SKM-1 (cell line): ENCODE results near the gene PCDHGA10.
"Not testable (repeated sequence)": the region's sequence is repeated elsewhere in the genome, so short reads cannot be mapped to it uniquely, and the experiment has no call there.

Source experiments
- DNase-seq: peaks from one replicate; lab custom pipeline; 2025; ENCODE audit not compliant: unreplicated experiment; lab: John Stamatoyannopoulos, UW

The PCDHGA10 gene

DNA sequence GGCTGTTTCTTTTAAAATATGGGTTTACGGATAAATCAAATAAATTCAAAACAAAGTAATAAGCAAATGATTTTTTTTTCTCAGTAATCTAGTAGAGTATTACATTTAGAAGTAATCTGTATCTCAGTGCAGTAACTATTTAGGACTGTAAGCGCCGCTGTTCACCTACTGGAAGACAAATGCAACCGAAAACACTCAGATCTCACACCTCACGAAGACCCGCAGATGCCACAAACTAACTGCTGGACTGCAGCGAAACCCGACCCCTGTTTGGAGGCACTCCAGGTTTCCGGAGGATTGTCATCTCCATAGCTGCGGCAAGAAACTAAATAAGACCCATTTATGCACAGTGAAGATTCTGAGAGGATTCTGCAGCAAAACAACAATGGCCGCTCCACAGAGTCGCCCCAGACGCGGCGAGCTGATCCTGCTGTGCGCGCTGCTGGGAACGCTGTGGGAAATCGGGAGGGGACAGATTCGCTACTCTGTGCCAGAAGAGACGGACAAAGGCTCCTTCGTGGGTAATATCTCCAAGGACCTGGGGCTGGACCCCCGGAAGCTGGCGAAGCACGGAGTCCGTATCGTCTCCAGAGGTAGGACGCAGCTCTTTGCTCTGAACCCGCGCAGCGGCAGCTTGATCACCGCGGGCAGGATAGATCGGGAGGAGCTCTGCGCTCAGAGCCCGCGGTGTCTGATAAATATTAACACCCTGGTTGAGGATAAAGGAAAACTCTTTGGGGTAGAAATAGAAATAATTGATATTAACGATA, 20.2 kb upstream of the PCDHGA10 start, which contains the start of gene PCDHGA8:
Gene PCDHGA8, plus strand, starts transcription at position 205 of the 770 bp plus-strand sequence. Its CDS starts 181 bp downstream, at position 386.
- DNase-seq = no peak

DNA sequence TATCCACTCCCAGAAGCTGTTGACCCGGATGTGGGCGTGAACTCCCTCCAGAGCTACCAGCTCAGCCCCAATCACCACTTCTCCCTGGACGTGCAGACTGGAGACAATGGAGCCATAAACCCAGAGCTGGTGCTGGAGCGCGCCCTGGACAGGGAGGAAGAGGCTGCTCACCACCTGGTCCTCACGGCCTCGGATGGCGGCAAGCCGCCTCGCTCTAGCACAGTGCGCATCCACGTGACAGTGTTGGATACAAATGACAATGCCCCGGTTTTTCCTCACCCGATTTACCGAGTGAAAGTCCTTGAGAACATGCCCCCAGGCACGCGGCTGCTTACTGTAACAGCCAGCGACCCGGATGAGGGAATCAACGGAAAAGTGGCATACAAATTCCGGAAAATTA, 19.5 kb upstream of the PCDHGA10 start:
- DNase-seq = no peak

DNA sequence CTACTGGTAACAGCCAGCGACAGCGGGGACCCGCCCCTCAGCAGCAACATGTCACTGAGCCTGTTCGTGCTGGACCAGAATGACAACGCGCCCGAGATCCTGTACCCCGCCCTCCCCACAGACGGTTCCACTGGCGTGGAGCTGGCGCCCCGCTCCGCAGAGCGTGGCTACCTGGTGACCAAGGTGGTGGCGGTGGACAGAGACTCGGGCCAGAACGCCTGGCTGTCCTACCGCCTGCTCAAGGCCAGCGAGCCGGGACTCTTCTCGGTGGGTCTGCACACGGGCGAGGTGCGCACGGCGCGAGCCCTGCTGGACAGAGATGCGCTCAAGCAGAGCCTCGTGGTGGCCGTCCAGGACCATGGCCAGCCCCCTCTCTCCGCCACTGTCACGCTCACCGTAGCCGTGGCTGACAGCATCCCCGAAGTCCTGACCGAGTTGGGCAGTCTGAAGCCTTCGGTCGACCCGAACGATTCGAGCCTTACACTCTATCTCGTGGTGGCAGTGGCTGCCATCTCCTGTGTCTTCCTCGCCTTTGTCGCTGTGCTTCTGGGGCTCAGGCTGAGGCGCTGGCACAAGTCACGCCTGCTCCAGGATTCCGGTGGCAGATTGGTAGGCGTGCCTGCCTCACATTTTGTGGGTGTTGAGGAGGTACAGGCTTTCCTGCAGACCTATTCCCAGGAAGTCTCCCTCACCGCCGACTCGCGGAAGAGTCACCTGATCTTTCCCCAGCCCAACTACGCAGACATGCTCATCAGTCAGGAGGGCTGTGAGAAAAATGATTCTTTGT, 18.2 kb upstream of the PCDHGA10 start:
- DNase-seq = not testable (repeated sequence)

DNA sequence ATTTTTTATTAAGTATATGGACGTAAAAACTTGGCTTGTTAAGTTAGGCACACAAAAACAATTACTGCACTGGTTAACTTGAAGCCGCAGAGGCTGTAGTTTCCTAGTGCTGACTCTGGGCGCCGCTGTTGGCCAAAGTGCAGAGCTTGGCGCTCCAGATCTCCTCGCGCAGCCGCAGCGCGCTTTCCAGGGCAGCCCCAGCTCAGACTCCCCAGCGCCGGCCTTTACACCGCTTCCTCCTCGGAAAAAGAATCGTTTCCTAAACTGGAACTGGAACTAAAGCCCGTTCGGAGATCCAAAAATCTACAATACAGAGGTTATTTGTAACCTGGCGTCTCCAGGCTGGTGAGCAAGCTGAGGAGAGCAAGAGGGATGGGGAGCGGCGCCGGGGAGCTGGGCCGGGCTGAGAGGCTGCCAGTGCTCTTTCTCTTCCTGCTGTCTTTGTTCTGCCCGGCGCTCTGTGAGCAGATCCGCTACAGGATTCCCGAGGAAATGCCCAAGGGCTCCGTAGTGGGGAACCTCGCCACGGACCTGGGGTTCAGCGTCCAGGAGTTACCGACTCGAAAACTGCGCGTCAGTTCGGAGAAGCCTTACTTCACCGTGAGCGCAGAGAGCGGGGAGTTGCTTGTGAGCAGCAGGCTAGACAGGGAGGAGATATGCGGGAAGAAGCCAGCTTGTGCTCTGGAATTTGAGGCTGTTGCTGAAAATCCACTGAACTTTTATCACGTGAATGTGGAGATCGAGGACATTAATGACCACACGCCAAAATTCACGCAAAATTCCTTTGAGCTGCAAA, 14.8 kb upstream of the PCDHGA10 start, which contains the start of gene PCDHGB5:
Gene PCDHGB5, plus strand, starts transcription at position 192 of the 796 bp plus-strand sequence. Its CDS starts 181 bp downstream, at position 373.
- DNase-seq = not testable (repeated sequence)

DNA sequence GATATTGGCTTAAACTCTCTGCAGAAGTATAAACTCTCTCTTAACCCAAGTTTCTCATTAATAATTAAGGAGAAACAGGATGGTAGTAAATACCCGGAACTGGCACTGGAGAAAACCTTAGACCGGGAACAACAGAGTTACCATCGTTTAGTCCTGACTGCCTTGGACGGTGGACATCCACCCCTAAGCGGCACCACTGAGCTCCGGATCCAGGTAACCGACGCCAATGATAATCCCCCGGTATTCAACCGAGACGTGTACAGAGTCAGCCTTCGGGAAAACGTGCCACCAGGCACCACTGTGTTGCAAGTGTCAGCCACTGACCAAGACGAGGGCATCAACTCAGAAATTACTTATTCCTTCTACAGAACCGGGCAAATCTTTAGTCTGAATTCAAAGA, 14.2 kb upstream of the PCDHGA10 start:
- DNase-seq = no peak

DNA sequence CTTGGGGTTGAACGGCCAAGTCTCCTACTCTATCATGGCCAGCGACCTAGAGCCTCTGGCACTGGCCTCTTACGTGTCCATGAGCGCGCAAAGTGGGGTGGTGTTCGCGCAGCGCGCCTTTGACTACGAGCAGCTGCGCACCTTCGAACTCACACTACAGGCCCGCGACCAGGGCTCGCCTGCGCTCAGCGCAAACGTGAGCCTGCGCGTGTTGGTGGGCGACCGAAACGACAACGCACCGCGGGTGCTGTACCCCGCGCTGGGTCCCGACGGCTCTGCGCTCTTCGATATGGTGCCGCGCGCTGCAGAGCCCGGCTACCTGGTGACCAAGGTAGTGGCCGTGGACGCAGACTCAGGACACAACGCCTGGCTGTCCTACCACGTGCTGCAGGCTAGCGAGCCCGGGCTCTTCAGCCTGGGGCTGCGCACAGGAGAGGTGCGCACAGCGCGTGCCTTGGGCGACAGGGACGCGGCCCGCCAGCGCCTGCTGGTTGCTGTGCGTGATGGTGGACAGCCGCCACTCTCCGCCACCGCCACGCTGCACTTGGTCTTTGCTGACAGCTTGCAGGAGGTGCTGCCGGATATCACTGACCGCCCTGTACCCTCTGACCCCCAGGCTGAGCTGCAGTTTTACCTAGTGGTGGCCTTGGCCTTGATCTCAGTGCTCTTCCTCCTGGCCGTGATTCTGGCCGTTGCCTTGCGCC, 13.1 kb upstream of the PCDHGA10 start:
- no peak for DNase-seq

DNA sequence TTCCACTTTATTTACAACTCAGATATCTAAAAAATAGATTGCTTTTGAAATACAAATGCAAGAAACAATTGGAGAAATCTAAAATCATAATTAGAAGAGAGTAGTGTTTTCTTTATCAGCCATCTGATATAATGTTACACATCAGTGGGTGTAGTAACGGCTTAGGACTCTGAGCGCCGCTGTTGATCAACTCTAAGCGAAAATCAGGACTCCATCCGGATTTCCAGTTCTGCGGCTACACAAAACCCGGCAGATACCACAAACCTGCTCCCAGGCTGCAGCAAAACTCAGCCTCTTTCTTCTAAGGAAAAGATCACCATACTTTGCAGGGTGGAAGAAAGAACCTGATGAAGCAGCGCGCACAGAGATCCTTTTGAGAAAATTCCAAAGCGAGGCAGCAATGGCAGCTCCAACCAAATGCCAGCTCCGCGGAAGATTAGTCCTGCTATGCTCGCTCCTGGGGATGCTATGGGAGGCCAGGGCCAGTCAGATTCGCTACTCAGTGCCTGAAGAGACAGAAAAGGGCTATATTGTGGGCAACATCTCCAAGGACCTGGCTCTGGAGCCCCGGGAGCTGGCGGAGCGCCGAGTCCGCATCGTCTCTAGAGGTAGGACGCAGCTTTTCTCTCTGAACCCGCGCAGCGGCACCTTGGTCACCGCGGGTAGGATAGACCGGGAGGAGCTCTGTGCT, 10.1 kb upstream of the PCDHGA10 start, which contains the start of gene PCDHGA9:
Gene PCDHGA9, plus strand, starts transcription at position 226 of the 691 bp plus-strand sequence. Its CDS starts 175 bp downstream, at position 401.
- DNase-seq = no peak

DNA sequence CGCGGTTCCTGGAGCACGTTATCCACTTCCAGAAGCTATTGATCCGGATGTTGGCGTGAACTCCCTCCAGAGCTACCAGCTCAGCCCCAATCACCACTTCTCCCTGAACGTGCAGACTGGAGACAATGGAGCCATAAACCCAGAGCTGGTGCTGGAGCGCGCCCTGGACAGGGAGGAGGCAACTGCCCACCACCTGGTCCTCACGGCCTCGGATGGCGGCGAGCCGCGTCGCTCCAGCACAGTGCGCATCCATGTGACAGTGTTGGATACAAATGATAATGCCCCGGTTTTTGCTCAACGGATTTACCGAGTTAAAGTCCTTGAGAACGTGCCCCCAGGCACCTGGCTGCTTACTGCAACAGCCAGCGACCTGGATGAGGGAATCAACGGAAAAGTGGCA, 9.4 kb upstream of the PCDHGA10 start:
- DNase-seq = no peak

DNA sequence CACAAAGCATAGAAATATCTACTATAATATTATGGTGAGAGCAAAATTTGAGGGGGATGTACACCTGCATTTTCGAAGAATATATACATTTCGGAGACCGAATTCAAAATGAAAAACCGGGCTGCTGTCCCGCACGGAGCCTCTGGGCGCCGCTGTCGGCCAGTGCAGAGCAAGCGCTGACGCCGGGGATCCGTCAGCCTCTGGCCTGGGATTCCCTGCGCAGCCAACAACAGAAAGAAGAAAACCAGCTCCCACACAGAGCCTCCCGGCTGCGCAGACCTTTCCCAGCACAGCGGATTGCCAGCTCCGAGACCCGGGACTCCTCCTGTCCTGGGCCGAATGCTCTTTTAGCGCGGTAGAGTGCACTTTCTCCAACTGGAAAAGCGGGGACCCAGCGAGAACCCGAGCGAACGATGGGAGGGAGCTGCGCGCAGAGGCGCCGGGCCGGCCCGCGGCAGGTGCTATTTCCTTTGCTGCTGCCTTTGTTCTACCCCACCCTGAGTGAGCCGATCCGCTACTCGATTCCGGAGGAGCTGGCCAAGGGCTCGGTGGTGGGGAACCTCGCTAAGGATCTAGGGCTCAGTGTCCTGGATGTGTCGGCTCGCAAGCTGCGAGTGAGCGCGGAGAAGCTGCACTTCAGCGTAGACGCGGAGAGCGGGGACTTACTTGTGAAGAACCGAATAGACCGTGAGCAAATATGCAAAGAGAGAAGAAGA, 4.8 kb upstream of the PCDHGA10 start, which contains the start of gene PCDHGB6:
Gene PCDHGB6, plus strand, starts transcription at position 232 of the 716 bp plus-strand sequence. Its CDS starts 182 bp downstream, at position 414.
- not testable (repeated sequence) for DNase-seq

DNA sequence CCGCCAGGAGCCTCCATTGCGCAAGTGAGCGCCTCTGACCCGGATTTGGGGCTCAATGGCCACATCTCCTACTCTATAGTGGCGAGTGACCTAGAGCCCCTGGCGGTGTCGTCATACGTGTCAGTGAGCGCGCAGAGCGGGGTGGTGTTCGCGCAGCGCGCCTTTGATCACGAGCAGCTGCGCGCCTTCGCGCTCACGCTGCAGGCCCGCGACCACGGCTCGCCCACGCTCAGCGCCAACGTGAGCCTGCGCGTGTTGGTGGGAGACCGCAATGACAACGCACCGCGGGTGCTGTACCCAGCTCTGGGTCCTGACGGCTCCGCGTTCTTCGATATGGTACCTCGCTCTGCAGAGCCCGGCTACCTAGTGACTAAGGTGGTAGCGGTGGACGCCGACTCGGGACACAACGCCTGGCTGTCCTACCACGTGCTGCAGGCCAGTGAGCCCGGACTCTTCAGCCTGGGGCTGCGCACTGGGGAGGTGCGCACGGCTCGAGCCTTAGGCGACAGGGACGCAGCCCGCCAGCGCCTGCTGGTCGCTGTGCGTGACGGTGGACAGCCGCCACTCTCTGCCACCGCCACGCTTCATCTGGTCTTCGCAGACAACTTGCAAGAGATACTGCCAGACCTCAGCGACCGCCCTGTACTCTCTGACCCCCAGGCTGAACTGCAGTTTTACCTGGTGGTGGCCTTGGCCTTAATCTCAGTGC, 3.0 kb upstream of the PCDHGA10 start:
- DNase-seq = no peak

DNA sequence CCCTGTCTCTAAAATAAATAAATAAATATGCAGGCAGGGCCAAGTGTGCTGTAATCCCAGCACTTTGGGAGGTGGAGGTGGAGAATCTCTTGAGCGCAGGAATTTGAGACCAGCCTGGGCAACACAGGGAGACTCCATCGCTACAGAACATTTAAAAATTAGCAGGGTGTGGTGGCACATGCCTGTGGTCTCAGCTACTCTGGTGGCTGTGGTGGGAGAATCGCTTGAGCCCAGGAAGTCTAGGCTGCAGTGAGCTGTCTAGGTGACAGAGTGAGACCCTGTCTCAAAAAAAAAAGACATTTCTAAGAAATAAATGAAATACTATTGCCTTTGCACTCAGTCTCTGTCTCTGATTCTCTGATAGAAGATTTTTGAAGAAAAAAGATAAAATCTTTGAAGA, 1.2 kb upstream of the PCDHGA10 start:
- DNase-seq = no peak

DNA sequence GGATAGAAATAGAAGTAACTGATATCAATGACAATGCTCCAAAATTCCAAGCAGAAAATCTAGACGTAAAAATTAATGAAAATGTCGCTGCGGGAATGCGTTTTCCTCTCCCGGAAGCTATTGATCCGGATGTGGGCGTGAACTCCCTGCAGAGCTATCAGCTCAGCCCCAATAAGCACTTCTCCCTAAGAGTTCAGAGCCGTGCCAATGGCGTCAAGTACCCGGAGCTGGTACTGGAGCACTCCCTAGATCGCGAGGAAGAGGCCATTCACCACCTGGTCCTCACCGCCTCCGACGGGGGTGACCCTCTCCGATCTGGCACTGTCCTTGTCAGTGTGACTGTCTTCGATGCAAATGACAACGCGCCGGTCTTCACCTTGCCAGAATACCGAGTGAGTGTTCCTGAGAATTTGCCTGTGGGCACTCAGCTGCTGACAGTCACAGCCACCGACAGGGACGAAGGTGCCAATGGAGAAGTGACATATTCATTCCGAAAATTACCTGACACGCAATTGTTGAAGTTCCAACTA, 818 bp downstream of the PCDHGA10 start:
- no peak for DNase-seq

DNA sequence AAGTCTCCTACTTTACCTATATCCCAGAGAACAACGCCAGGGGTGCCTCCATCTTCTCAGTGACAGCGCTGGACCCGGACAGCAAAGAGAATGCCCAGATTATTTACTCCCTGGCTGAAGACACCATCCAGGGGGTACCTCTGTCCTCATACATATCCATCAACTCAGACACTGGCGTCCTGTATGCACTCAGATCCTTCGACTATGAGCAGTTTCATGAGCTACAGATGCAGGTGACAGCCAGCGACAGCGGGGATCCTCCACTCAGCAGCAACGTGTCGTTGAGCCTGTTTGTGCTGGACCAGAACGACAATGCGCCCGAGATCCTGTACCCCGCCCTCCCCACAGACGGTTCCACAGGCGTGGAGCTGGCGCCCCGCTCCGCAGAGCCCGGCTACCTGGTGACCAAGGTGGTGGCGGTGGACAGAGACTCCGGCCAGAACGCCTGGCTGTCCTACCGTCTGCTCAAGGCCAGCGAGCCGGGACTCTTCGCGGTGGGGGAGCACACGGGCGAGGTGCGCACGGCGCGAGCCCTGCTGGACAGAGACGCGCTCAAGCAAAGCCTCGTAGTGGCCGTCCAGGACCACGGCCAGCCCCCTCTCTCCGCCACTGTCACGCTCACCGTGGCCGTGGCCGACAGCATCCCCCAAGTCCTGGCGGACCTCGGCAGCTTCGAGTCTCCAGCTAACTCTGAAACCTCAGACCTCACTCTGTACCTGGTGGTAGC, 1.9 kb downstream of the PCDHGA10 start:
- not testable (repeated sequence) for DNase-seq

DNA sequence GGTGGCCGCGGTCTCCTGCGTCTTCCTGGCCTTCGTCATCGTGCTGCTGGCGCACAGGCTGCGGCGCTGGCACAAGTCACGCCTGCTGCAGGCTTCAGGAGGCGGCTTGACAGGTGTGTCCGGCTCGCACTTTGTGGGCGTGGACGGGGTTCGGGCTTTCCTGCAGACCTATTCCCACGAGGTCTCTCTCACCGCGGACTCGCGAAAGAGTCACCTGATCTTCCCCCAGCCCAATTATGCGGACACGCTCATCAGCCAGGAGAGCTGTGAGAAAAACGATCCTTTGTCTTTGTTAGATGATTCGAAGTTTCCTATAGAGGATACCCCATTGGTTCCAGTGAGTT, 2.5 kb downstream of the PCDHGA10 start:
- DNase-seq = not testable (repeated sequence)

DNA sequence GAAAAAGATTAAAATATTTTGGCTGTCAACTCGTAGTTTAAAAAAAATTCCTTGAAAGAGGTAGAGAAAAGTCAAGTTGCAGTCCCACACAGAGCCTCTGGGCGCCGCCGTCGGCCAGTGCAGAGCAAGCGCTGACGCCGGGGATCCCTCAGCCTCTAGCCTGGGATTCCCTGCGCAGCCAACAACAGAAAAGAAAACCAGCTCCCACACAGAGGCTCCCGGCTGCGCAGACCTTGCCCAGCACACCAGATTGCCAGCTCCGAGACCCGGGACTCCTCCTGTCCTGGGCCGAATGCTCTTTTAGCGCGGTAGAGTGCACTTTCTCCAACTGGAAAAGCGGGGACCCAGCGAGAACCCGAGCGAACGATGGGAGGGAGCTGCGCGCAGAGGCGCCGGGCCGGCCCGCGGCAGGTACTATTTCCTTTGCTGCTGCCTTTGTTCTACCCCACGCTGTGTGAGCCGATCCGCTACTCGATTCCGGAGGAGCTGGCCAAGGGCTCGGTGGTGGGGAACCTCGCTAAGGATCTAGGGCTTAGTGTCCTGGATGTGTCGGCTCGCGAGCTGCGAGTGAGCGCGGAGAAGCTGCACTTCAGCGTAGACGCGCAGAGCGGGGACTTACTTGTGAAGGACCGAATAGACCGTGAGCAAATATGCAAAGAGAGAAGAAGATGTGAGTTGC, 4.8 kb downstream of the PCDHGA10 start, which contains the start of gene PCDHGB7:
Gene PCDHGB7, plus strand, starts transcription at position 184 of the 679 bp plus-strand sequence. Its CDS starts 183 bp downstream, at position 367.
- DNase-seq = peak; percentile 65

DNA sequence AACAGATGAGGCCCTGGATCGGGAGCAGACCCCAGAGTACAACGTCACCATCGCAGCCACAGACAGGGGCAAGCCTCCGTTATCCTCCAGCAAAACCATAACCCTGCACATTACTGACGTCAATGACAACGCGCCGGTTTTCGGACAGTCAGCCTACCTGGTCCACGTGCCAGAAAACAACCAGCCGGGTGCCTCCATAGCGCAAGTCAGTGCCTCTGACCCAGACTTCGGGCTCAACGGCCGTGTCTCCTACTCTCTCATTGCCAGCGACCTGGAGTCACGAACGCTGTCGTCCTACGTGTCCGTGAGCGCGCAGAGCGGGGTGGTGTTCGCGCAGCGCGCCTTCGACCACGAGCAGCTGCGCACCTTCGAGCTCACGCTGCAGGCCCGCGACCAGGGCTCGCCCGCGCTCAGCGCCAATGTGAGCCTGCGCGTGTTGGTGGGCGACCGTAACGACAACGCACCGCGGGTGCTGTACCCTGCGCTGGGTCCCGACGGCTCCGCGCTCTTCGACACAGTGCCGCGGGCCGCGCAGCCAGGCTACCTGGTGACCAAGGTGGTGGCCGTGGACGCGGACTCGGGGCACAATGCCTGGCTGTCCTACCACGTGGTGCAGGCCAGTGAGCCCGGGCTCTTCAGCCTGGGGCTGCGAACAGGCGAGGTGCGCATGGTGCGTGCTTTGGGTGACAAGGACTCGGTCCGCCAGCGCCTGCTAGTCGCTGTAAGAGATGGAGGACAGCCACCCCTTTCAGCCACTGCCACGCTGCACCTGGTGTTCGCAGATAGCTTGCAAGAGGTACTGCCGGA, 6.5 kb downstream of the PCDHGA10 start:
- DNase-seq = no peak
